Thyroid gland (tissue), 4 donors: ENCODE results near the gene ACOT8.

Experiments used
- POLR2A ChIP-seq, 2 donors: fragments of 450-650 bp; IDR thresholded peaks; one replicate each; pipeline ENCODE4 v1.6.1; 2017; ENCODE audit warnings: antibody characterized with exemption in 2 of 2, mild to moderate bottlenecking in 2 of 2, moderate library complexity in 1 of 2
- TF ChIP-seq, protein P1 (sequence below), 6 experiments: fragments of 200-600 bp in 3 of 6; fragments of 450-650 bp in 3 of 6; sonication (generic) in 3 of 6; IDR thresholded peaks; one replicate each; pipeline ENCODE4 v1.5.1; 2016 to 2019; ENCODE audit warnings: antibody characterized with exemption in 6 of 6, mild to moderate bottlenecking in 2 of 6, inconsistent platforms in 1 of 6, moderate library complexity in 1 of 6

DNA sequence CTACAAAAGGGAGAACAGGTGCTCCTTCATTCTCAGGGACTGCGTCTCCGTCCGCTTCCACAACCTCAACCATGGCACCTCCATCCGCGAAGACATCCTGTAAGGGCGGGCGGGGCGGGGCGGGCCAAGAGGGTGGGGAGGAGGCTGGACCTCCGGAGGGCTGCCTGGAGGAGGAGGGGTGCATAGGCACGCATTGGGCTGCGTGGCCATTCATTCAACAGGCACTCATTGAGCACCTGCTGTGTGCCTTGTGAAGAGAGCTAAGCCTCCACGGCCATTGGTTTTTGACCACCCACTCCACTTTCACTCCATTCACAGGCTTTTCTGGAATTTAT is 657 bp upstream of the ACOT8 start:
- no peak for TF ChIP-seq POLR2A (IDR thresholded peaks at IDR 0.05)
- TF ChIP-seq, protein P1, sequence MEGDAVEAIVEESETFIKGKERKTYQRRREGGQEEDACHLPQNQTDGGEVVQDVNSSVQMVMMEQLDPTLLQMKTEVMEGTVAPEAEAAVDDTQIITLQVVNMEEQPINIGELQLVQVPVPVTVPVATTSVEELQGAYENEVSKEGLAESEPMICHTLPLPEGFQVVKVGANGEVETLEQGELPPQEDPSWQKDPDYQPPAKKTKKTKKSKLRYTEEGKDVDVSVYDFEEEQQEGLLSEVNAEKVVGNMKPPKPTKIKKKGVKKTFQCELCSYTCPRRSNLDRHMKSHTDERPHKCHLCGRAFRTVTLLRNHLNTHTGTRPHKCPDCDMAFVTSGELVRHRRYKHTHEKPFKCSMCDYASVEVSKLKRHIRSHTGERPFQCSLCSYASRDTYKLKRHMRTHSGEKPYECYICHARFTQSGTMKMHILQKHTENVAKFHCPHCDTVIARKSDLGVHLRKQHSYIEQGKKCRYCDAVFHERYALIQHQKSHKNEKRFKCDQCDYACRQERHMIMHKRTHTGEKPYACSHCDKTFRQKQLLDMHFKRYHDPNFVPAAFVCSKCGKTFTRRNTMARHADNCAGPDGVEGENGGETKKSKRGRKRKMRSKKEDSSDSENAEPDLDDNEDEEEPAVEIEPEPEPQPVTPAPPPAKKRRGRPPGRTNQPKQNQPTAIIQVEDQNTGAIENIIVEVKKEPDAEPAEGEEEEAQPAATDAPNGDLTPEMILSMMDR (IDR thresholded peaks at IDR 0.05) = no peak
